ENCODE data around the gene KIRREL3.

- TF ChIP-seq CTCF (IDR thresholded peaks at IDR 0.05) (no peak), POLR2A (IDR thresholded peaks at IDR 0.05) (no peak), POLR2AphosphoS5 (IDR thresholded peaks at IDR 0.05) (no peak)
Measured at GRCh38 chr11:126443120-126443519, 557.5 kb downstream of the KIRREL3 start.
